OCI-LY7 (cell line): ENCODE results near the gene MCRIP1.

Experiments used
- CTCF ChIP-seq: fragments of 200-600 bp; sonication (generic); conservative IDR thresholded peaks from 2 replicates; pipeline ENCODE4 v1.5.1; 2014; ENCODE audit warnings: mild to moderate bottlenecking, antibody characterized with exemption, low read length, moderate library complexity, mixed read lengths
- EZH2phosphoT487 ChIP-seq: fragments of 200-600 bp; sonication (generic); IDR thresholded peaks from 2 replicates; pipeline ENCODE4 v1.6.1; 2018; ENCODE audit warnings: low read depth, borderline replicate concordance, mild to moderate bottlenecking, mixed run types, antibody characterized with exemption, low read length, moderate library complexity, mixed read lengths

- TF ChIP-seq EZH2phosphoT487, result no peak
- TF ChIP-seq CTCF, result no peak
These were observed 19.8 kb downstream of the MCRIP1 start for GRCh38 chr17:81813371-81813684.
